Spleen (tissue), 13 donors: Measurements from ENCODE around the gene LETMD1. TPM values are rescaled to one million over a fixed set of nuclear protein-coding genes. Genes with fewer than 3 reads are reported as not detected.

Experiments used
- DNase-seq: peaks from one replicate; pipeline ENCODE4 v3.0.0-alpha.2; 2020
- H3K27ac ChIP-seq, 8 donors: fragments of 200-600 bp; sonication (generic) in 7 of 8; 1 replicate in 4 of 8; 2 replicates in 4 of 8; pipeline versions ENCODE4 v1.5.0 to v1.8.0; 2016 to 2021; ENCODE audit warnings: inconsistent platforms in 4 of 8, mild to moderate bottlenecking in 4 of 8, moderate library complexity in 1 of 8
- H3K27me3 ChIP-seq, 7 donors: fragments of 200-600 bp; sonication (generic) in 6 of 7; replicated peaks in 1 of 7; 1 replicate in 4 of 7; 2 replicates in 3 of 7; pipeline versions ENCODE4 v1.5.0 to v1.8.0; 2016 to 2021; ENCODE audit warnings: inconsistent platforms in 3 of 7, mild to moderate bottlenecking in 1 of 7
- H3K36me3 ChIP-seq, 6 donors: fragments of 200-600 bp; sonication (generic) in 5 of 6; 1 replicate in 4 of 6; 2 replicates in 2 of 6; pipeline versions ENCODE4 v1.5.0 to v1.8.0; 2016 to 2021; ENCODE audit warnings: inconsistent platforms in 2 of 6
- H3K4me1 ChIP-seq, 6 donors: fragments of 200-600 bp; sonication (generic) in 5 of 6; 1 replicate in 3 of 6; 2 replicates in 3 of 6; pipeline versions ENCODE4 v1.5.0 to v1.8.0; 2016 to 2021; ENCODE audit warnings: inconsistent platforms in 3 of 6
- H3K4me3 ChIP-seq, 8 donors: fragments of 200-600 bp; sonication (generic) in 7 of 8; 1 replicate in 4 of 8; 2 replicates in 4 of 8; pipeline versions ENCODE4 v1.5.0 to v1.8.0; 2016 to 2021; ENCODE audit warnings: inconsistent platforms in 4 of 8, mild to moderate bottlenecking in 4 of 8, moderate library complexity in 2 of 8
- H3K9me3 ChIP-seq, 8 donors: fragments of 200-600 bp; sonication (generic) in 7 of 8; 1 replicate in 4 of 8; 2 replicates in 4 of 8; pipeline versions ENCODE4 v1.5.0 to v1.8.0; 2016 to 2021; ENCODE audit warnings: inconsistent platforms in 4 of 8
- POLR2A ChIP-seq, 3 donors: fragments of 450-650 bp; IDR thresholded peaks; one replicate each; pipeline ENCODE4 v1.5.1; 2017; ENCODE audit warnings: antibody characterized with exemption in 3 of 3, mild to moderate bottlenecking in 1 of 3
- POLR2AphosphoS5 ChIP-seq, 3 donors: sonication (generic); formaldehyde crosslinking; IDR thresholded peaks; one replicate each; pipeline ENCODE4 v1.5.1; 2017; ENCODE audit warnings: antibody characterized with exemption in 3 of 3
- WGBS, 5 donors: extraction: QIAGEN DNeasy Blood & Tissue Kit in 3 of 5; methylation state at CpG; one replicate each; pipeline versions ENCODE4 v1.1.5 to v1.1.7; 2013 to 2018; 5-methylcytosine and 5-hydroxymethylcytosine counted together
- intact Hi-C: fragments of 100-400 bp; cut with DNase I; formaldehyde crosslinking; loops from one replicate; pipeline ENCODE4 v1.15.0; 2023; ENCODE audit warnings: low total_unique reads
- long read RNA-seq, 2 donors: transcript quantifications; one replicate each; lab custom pipeline, GENCODE V29; 2026
- polyA plus RNA-seq, 3 donors: library from polyadenylated mRNA; stranded (reverse); fragments of 200-250 nt; gene quantifications; one replicate each; pipeline ENCODE4 v1.2.1, GENCODE V29; 2013
- total RNA-seq, 7 donors: library from RNA; depleted of rRNA in 3 of 7; stranded (reverse); fragments of >200 nt in 3 of 7; fragmentation: NEBNext Ultra II Directional in 4 of 7; extraction: Animal tissue kit (Norgen Biotek cat#: 25700) in 4 of 7; gene quantifications; one replicate each; pipeline versions ENCODE4 v1.1.0 to v1.2.1, GENCODE V29; 2016 to 2021
- TF ChIP-seq, protein P1 (sequence below), 11 experiments: fragments of 200-600 bp in 7 of 11; fragments of 450-650 bp in 4 of 11; sonication (generic) in 4 of 11; IDR thresholded peaks in 8 of 11; conservative IDR thresholded peaks in 3 of 11; 1 replicate in 7 of 11; 2 replicates in 4 of 11; pipeline versions ENCODE4 v1.4.0 to v1.8.0; 2016 to 2021; ENCODE audit warnings: antibody characterized with exemption in 11 of 11, inconsistent platforms in 4 of 11, mild to moderate bottlenecking in 1 of 11
- donor health status: healthy with polysubstance abuse.
- donor health status: DM: no; HTN: no; CAD: no; lungs with moderate emphysema.
- donor health status: DM: no; HTN: no; CAD: no.
- donor health status: Bipolar disorder and iron deficiency.
- donor health status: healthy.
- donor health status: DM: no; HTN: no; CAD: no.
- donor health status: DM: yes; HTN: yes; CAD: no.

The LETMD1 gene
- 10 to 100 TPM; 51.4 to 85.2 (median 66.3) TPM for total RNA-seq
- 10 to 100 TPM; 54.3 to 63.8 (median 54.6) TPM for polyA plus RNA-seq
- long read RNA-seq, donor 1, transcript LETMD1-238 (1 exons, 2,948 nt) = major isoform, 21 of 38 reads
- long read RNA-seq, donor 1, transcript LETMD1-221 (5 exons, 1,480 nt) = minor isoform, 5 of 38 reads
- long read RNA-seq, donor 1, partial matches to known transcripts = 5 of 38 reads
- long read RNA-seq, donor 1, other reads (novel, unspliced or antisense) = 0 of 38 reads
- long read RNA-seq, donor 2, transcript LETMD1-238 (1 exons, 2,948 nt) = major isoform, 11 of 16 reads
- long read RNA-seq, donor 2, partial matches to known transcripts = 0 of 16 reads
- long read RNA-seq, donor 2, other reads (novel, unspliced or antisense) = 0 of 16 reads

DNA sequence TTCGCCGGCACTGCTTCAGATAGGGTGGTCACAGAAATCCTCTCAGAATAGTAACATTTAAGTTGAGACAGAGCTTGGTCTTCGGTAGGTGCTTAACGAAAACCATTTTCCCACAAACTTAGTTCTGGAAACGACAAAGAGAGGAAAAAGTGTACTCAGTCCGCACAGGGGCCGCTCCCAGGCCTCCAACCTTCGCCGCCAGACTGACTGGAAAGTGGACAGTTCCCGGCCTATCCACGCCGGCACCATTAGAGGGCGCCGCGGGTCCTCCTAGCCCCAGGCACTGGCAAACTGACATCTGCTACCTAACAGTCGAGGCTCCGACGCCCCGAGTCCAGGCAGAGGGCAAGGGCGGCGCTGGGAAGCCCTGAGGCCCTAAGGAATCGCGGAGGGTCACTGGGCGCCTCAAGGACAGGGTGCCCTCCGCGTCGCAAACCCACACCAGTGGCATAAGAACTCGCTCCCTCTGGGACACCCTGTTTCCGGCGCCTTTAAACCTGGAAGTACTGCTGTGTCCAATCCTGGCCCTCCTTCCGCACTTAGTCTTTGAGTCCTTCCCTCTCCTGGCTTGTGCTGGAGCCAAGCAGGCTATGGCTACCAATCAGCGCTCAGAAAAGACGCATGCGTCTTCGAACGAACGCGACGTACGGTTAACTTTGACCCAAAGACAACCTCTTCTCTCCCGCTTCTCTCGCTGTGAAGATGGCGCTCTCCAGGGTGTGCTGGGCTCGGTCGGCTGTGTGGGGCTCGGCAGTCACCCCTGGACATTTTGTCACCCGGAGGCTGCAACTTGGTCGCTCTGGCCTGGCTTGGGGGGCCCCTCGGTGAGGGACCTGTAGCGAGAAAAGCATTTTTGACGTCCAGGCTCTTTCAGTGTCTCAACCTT lies at the start of gene LETMD1:
Gene LETMD1 (plus strand): TSS at position 673 of the 886 bp plus-strand sequence. CDS start 30 bp downstream, at position 703.
- TF ChIP-seq POLR2A (IDR thresholded peaks at IDR 0.05) (peak; percentile 33 to 54 (median 43)), POLR2AphosphoS5 (IDR thresholded peaks at IDR 0.05) (peak; percentile 92 to 95 (median 95))
- TF ChIP-seq, protein P1, sequence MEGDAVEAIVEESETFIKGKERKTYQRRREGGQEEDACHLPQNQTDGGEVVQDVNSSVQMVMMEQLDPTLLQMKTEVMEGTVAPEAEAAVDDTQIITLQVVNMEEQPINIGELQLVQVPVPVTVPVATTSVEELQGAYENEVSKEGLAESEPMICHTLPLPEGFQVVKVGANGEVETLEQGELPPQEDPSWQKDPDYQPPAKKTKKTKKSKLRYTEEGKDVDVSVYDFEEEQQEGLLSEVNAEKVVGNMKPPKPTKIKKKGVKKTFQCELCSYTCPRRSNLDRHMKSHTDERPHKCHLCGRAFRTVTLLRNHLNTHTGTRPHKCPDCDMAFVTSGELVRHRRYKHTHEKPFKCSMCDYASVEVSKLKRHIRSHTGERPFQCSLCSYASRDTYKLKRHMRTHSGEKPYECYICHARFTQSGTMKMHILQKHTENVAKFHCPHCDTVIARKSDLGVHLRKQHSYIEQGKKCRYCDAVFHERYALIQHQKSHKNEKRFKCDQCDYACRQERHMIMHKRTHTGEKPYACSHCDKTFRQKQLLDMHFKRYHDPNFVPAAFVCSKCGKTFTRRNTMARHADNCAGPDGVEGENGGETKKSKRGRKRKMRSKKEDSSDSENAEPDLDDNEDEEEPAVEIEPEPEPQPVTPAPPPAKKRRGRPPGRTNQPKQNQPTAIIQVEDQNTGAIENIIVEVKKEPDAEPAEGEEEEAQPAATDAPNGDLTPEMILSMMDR (IDR thresholded peaks at IDR 0.05 in 8 of 11, conservative IDR thresholded peaks at IDR 0.05 in 3 of 11) = peak; percentile 68 to 96 (median 91)
- H3K4me3 ChIP-seq = peak within 1 kb of the TSS; percentile 64 to 92 (median 79)
- H3K27me3 ChIP-seq = no peaks in the 10 kb centered on the region
- H3K36me3 ChIP-seq = peaks cover 0 to 30% (median 12%) of the 10 kb centered on the region in 6 donors
- 3 to 4% (median 4%) methylated on average over 46 to 51 of the region's 51 CpGs for WGBS, 5 donors
- intact Hi-C loops = loop anchor here (5.0 kb wide), 1 partner anchor 294 kb away; no protein-coding TSS in a partner anchor
- peaks cover 18 to 50% (median 27%) of the 10 kb centered on the region in 6 donors for H3K4me1 ChIP-seq
- peak within 1 kb of the TSS; percentile 91 to 99 (median 96) for H3K27ac ChIP-seq
- DNase-seq = peak; percentile 97
- no peaks in the 10 kb centered on the region for H3K9me3 ChIP-seq

- no peaks in the 10 kb centered on the region for H3K9me3 ChIP-seq
- no peak overlapping the region for H3K4me3 ChIP-seq
- DNase-seq = no peak
- H3K27me3 ChIP-seq = no peaks in the 10 kb centered on the region
- 76 to 96% (median 85%) methylated on average over 4 of the region's 4 CpGs for WGBS, 5 donors
- intact Hi-C loops = no loop called here
- peaks cover 0 to 100% (median 64%) of the 10 kb centered on the region in 6 donors for H3K36me3 ChIP-seq
- TF ChIP-seq POLR2AphosphoS5 (IDR thresholded peaks at IDR 0.05) (no peak), POLR2A (IDR thresholded peaks at IDR 0.05) (no peak)
- TF ChIP-seq, protein P1 (IDR thresholded peaks at IDR 0.05 in 8 of 11, conservative IDR thresholded peaks at IDR 0.05 in 3 of 11) = no peak
- no peaks in the 10 kb centered on the region for H3K4me1 ChIP-seq
- no peak overlapping the region for H3K27ac ChIP-seq
Observed at GRCh38 chr12:50999093-50999492, 49.0 kb upstream of the LETMD1 start.

DNA sequence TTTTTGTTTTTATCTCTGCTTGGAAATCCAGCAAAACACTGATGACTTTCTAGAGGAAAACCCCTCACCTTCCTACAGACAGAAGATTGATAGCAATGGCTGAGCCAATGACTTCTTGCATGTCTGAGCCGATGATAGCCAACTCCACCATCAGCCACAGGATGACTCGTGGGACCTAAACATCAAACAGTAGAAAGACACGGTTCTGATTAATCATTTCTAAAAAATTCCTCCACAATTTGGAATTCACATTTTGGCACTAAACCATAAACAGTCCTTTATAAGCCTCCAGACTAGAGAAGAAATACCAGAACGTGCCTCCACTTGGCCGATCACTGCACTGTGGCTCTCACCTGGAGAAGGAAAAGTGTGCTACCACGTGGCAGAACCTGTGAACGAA lies 47.9 kb upstream of the LETMD1 start:
- Histone ChIP-seq H3K36me3 (peaks cover 0 to 100% (median 63%) of the 10 kb centered on the region in 6 donors), H3K27me3 (no peaks in the 10 kb centered on the region), H3K4me1 (no peaks in the 10 kb centered on the region), H3K27ac (no peak overlapping the region), H3K4me3 (no peak overlapping the region), H3K9me3 (no peaks in the 10 kb centered on the region)
- no peak for DNase-seq
- 85 to 94% (median 94%) methylated on average over 7 of the region's 7 CpGs for WGBS, 5 donors
- intact Hi-C loops = no loop called here
- TF ChIP-seq, protein P1 (IDR thresholded peaks at IDR 0.05 in 8 of 11, conservative IDR thresholded peaks at IDR 0.05 in 3 of 11) = no peak
- TF ChIP-seq POLR2AphosphoS5 (IDR thresholded peaks at IDR 0.05) (no peak), POLR2A (IDR thresholded peaks at IDR 0.05) (no peak)
